Heart left ventricle (tissue), 16 donors: ENCODE results near the gene KIRREL3. TPM values are rescaled to one million over a fixed set of nuclear protein-coding genes. Genes with fewer than 3 reads are reported as not detected.
"Not testable (repeated sequence)": the region's sequence is repeated elsewhere in the genome, so short reads cannot be mapped to it uniquely, and the experiment has no call there.

Source experiments
- ATAC-seq, 4 donors: fragments of 200-7000 bp; cut with Tn5 transposase; one replicate each; pipeline ENCODE4 v1.9.1; 2020 to 2022; ENCODE audit warnings: moderate library complexity in 4 of 4, mild to moderate bottlenecking in 3 of 4, moderate number of reproducible peaks in 1 of 4
- DNase-seq, 5 donors: peaks; one replicate each; pipeline ENCODE4 v3.0.0-alpha.2; 2020
- H3K27ac ChIP-seq, 12 donors: fragments of 200-600 bp; sonication (generic) in 4 of 12; one replicate each; pipeline versions ENCODE4 v1.5.0 to v1.8.0; 2016 to 2022; ENCODE audit warnings: mild to moderate bottlenecking in 2 of 12
- H3K27me3 ChIP-seq, 9 donors: fragments of 200-600 bp; sonication (generic) in 2 of 9; one replicate each; pipeline versions ENCODE4 v1.5.1 to v1.8.0; 2016 to 2022; ENCODE audit warnings: mild to moderate bottlenecking in 3 of 9
- H3K36me3 ChIP-seq, 9 donors: fragments of 200-600 bp; sonication (generic) in 2 of 9; one replicate each; pipeline versions ENCODE4 v1.5.0 to v1.8.0; 2018 to 2022; ENCODE audit warnings: mild to moderate bottlenecking in 2 of 9
- H3K4me1 ChIP-seq, 12 donors: fragments of 200-600 bp; sonication (generic) in 4 of 12; one replicate each; pipeline versions ENCODE4 v1.5.0 to v1.8.0; 2016 to 2022; ENCODE audit warnings: mild to moderate bottlenecking in 3 of 12
- H3K4me3 ChIP-seq, 12 donors: fragments of 200-600 bp; sonication (generic) in 4 of 12; one replicate each; pipeline versions ENCODE4 v1.5.0 to v1.8.0; 2017 to 2022; ENCODE audit warnings: mild to moderate bottlenecking in 9 of 12, moderate library complexity in 4 of 12
- H3K9me3 ChIP-seq, 12 donors: fragments of 200-600 bp; sonication (generic) in 4 of 12; one replicate each; pipeline versions ENCODE4 v1.5.0 to v1.8.0; 2016 to 2022; ENCODE audit warnings: mild to moderate bottlenecking in 1 of 12
- POLR2A ChIP-seq, 2 donors: fragments of 450-650 bp; IDR thresholded peaks; one replicate each; pipeline ENCODE4 v1.6.1; 2017; ENCODE audit warnings: antibody characterized with exemption in 2 of 2, mild to moderate bottlenecking in 2 of 2, moderate library complexity in 2 of 2
- WGBS, 4 donors: extraction: QIAGEN DNeasy Blood & Tissue Kit in 2 of 4; methylation state at CpG; one replicate each; pipeline versions ENCODE4 v1.1.5 to v1.1.7; 2013 to 2018; 5-methylcytosine and 5-hydroxymethylcytosine counted together
- intact Hi-C, 10 donors: fragments of 100-400 bp; cut with DNase I; formaldehyde crosslinking; loops; one replicate each; pipeline versions ENCODE4 v1.11.1 to v1.14.2; 2022
- polyA plus RNA-seq, 2 donors: library from polyadenylated mRNA; stranded (reverse); fragments of 200-250 nt; gene quantifications; one replicate each; pipeline ENCODE4 v1.2.3, GENCODE V29; 2013
- total RNA-seq, 9 donors: library from RNA; depleted of rRNA in 2 of 9; stranded (reverse); fragments of >200 nt in 2 of 9; fragmentation: NEBNext Ultra II Directional in 3 of 9; extraction: Animal tissue kit (Norgen Biotek cat#: 25700) in 3 of 9; gene quantifications; one replicate each; pipeline versions ENCODE4 v1.1.0 to v1.2.4, GENCODE V29; 2016 to 2023
- TF ChIP-seq, protein P1 (sequence below), 12 donors: fragments of 200-600 bp; sonication (generic) in 4 of 12; IDR thresholded peaks; one replicate each; pipeline versions ENCODE4 v1.5.0 to v1.8.0; 2018 to 2022; ENCODE audit warnings: antibody characterized with exemption in 12 of 12, mild to moderate bottlenecking in 5 of 12
- donor health status: ischemic (EF 13 %, LVEDD 7.1; RV severe dilation, severe dysfunction).
- donor health status: healthy with polysubstance abuse.
- donor health status: DM: no; HTN: yes; CAD: no.
- donor health status: DM: no; HTN: no; CAD: no.
- donor health status: ischemic (EF 25% LVEDD 6.9; RV normal size, moderate dysfunction).
- donor health status: ischemic (EF 25% LVEDD 5.7; RV mildly dilated, moderate dysfunction).
- donor health status: healthy.
- donor health status: DM: yes; HTN: yes; CAD: no.
- donor health status: ischemic (EF 35%, LVEDD 5.7; RV mildly dilated, moderate dysfunction).
- donor health status: nonischemic (EF 11% LVEDD 7.7; RV severe dilation, severe dysfunction).
- donor health status: DM: yes; HTN: yes; CAD: no.
- donor health status: PGD.
- donor health status: ischemic (EF 29% LVEDD 5.4; RV normal size, mild dysfunction).
- donor health status: nonischemic (EF 23%, LVEDD 6.1; RV moderate dilation, normal function).

The KIRREL3 gene
- total and polyA plus RNA-seq, 11 donors: 0.08 to 1.3 (median 0.27) TPM

DNA sequence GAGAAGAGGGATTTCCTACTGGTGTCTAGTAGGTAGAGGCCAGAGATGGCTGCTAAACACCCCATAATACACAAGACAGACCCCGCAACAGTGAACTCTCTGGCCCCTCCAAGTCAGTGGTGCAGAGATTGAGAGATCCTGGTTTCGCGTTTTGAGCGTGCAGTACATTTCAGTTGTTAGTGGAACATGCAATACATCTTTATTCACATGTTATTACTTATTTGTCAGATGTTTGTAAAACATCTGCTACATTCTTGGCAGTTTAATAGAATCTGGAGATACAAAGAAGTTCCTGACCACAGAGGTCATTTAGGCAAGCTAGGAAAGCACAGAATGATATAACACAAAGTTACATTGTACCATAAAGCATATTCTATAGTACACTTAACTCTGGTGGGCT is 603.6 kb downstream of the KIRREL3 start:
- TF ChIP-seq, protein P1, sequence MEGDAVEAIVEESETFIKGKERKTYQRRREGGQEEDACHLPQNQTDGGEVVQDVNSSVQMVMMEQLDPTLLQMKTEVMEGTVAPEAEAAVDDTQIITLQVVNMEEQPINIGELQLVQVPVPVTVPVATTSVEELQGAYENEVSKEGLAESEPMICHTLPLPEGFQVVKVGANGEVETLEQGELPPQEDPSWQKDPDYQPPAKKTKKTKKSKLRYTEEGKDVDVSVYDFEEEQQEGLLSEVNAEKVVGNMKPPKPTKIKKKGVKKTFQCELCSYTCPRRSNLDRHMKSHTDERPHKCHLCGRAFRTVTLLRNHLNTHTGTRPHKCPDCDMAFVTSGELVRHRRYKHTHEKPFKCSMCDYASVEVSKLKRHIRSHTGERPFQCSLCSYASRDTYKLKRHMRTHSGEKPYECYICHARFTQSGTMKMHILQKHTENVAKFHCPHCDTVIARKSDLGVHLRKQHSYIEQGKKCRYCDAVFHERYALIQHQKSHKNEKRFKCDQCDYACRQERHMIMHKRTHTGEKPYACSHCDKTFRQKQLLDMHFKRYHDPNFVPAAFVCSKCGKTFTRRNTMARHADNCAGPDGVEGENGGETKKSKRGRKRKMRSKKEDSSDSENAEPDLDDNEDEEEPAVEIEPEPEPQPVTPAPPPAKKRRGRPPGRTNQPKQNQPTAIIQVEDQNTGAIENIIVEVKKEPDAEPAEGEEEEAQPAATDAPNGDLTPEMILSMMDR (IDR thresholded peaks at IDR 0.05): no peak
- TF ChIP-seq POLR2A (IDR thresholded peaks at IDR 0.05): no peak
- Histone ChIP-seq H3K4me3 (no peak overlapping the region), H3K27ac (peak overlapping the region in 3 of 12 donors; percentile 10 to 56 (median 52)), H3K4me1 (peaks cover 8 to 53% (median 33%) of the 10 kb centered on the region in 12 donors), H3K9me3 (no peaks in the 10 kb centered on the region), H3K36me3 (no peaks in the 10 kb centered on the region), H3K27me3 (no peaks in the 10 kb centered on the region)
- ATAC-seq (no peak), DNase-seq (no peak)
- WGBS, 4 donors: 84 to 90% (median 88%) methylated on average over 4 of the region's 4 CpGs
- intact Hi-C loops: no loop called here

DNA sequence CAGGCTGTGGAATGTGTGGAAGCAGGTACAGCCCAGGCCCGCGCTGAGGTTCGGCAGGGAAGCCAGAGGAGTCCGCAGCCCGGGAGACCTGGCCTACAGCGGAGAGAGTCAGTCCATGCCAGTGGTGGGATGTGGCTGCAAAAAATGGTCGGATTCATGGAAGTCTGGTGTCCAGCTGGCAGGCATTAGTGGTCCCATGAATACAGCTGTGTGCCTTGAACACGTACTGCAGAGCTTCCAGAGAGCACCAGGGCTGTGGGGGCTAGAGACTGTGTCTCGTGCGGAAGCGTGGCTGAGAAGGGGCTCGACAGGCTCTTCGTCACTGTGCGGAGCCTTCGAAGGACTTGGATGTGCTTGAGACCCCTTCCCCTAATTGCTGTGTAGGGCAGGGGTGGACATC is 604.3 kb downstream of the KIRREL3 start:
- Histone ChIP-seq H3K4me1 (peaks cover 8 to 55% (median 36%) of the 10 kb centered on the region in 12 donors), H3K27ac (peak overlapping the region in 4 of 12 donors; percentile 9 to 56 (median 32))
- H3K4me3 ChIP-seq, H3K9me3 ChIP-seq, DNase-seq, intact Hi-C loops, H3K27me3 ChIP-seq, H3K36me3 ChIP-seq: not testable (repeated sequence)
- WGBS, 4 donors: 78 to 83% (median 81%) methylated on average over 13 to 15 of the region's 15 CpGs
- peak in 1 of 4 donors; percentile 15 for ATAC-seq

DNA sequence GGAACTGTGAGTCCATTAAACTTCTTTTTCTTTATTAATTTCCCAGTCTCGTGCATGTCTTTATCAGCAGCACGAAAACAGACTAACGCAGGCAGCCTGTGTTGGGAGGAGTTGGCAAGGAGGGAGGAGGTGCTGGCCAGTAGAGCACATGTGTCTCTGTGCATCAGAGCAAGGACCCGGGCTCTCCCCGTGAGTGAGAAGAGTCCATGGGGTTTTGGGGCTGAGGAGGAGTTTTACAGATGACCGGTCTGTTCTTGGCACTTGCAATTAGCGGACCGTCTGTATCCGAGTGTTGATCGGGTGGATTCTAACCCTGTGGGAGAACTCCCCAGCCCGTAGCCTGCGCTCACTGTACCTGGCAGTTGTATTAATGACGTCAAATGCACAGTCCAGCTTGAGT is 604.8 kb downstream of the KIRREL3 start:
- H3K27ac ChIP-seq: peak overlapping the region; percentile 37 to 90 (median 70)

DNA sequence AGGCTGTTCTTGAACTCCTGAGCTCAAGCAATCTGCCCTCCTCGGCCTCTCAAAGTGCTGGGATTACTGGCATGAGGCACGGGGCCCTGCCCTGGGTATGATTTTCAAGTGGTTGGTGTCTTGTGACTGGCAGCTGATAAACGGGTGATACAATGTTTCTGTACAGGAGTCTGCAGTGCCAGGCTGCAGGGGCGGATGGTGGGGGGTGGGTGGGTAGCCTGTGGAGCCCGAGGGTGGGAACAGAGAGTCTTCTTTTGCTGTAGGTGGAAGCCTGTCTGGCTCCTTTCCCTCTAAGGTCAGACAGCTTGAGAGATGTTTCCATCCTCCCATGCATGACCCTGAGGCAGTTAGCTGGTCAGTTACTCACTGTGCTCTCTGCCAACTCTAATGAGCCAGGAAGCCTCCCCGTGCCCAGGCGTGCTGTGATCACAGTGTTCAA is 605.9 kb downstream of the KIRREL3 start:
- peak overlapping the region; percentile 59 to 93 (median 74) for H3K27ac ChIP-seq
- not testable (repeated sequence) for H3K36me3 ChIP-seq, H3K27me3 ChIP-seq, H3K4me3 ChIP-seq, H3K9me3 ChIP-seq
- ATAC-seq (peak; percentile 77 to 82 (median 82)), DNase-seq (peak in 4 of 5 donors; percentile 55 to 85 (median 70))
- H3K4me1 ChIP-seq: peaks cover 8 to 61% (median 42%) of the 10 kb centered on the region in 12 donors
- intact Hi-C loops: loop anchor here in 4 of 10 donors (5.0 kb wide), 2 partner anchors 37 to 77 kb away; partner anchors contain the start of gene ST3GAL4 (in 4 of the 4)
- WGBS, 4 donors: 36 to 57% (median 47%) methylated on average over 3 to 7 of the region's 7 CpGs

More for the DNA sequence above, 604.8 kb downstream of the KIRREL3 start:
- 39 to 60% (median 52%) methylated on average over 6 to 10 of the region's 13 CpGs for WGBS, 4 donors
- DNase-seq: peak in 3 of 5 donors; percentile 55 to 64 (median 57)
- H3K27me3 ChIP-seq, intact Hi-C loops, H3K36me3 ChIP-seq, H3K4me3 ChIP-seq, H3K9me3 ChIP-seq: not testable (repeated sequence)
- ATAC-seq: peak in 3 of 4 donors; percentile 42 to 57 (median 56)
- peaks cover 8 to 58% (median 38%) of the 10 kb centered on the region in 12 donors for H3K4me1 ChIP-seq

DNA sequence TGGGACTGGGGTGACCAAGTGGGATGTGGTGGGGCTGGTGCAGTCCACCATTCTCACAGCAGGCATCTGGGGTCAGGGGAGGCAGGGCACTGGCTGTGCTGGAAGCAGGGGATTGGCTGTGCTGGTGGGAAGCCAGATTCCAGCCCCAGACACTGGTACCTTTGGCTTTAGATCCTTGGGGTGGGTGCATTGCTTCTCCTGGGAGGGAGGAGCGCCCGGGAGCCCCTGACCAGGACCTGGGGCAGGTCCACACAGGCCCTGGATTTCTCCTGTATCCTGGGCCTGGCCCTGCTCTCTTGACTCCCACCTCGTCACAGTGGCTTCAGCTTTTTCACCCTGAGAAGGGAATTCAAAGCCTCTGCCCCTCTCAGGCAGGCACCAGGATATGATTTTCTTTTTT is 606.5 kb downstream of the KIRREL3 start:
- H3K9me3 ChIP-seq: no peaks in the 10 kb centered on the region
- ATAC-seq: no peak
- H3K27ac ChIP-seq: peak overlapping the region; percentile 59 to 93 (median 74)
- H3K36me3 ChIP-seq: no peaks in the 10 kb centered on the region
- DNase-seq: no peak
- intact Hi-C loops: loop anchor here in 4 of 10 donors (5.0 kb wide), 2 partner anchors 37 to 77 kb away; partner anchors contain the start of gene ST3GAL4 (in 4 of the 4)
- H3K27me3 ChIP-seq: no peaks in the 10 kb centered on the region
- no peak for TF ChIP-seq POLR2A (IDR thresholded peaks at IDR 0.05)
- TF ChIP-seq, protein P1 (IDR thresholded peaks at IDR 0.05): no peak
- H3K4me1 ChIP-seq: peaks cover 8 to 61% (median 42%) of the 10 kb centered on the region in 12 donors
- H3K4me3 ChIP-seq: no peak overlapping the region
- WGBS, 4 donors: 79 to 89% (median 82%) methylated on average over 3 of the region's 3 CpGs
